ENCODE results near the gene TAF4B. TPM values are rescaled to one million over a fixed set of nuclear protein-coding genes. Genes with fewer than 3 reads are reported as not detected.

The TAF4B gene
- total RNA-seq, 1 donor from 2014 or later, result 3.7 TPM

GRCh38 chr18:26262156-26262555, 35.9 kb downstream of the TAF4B start:
- H3K27me3 ChIP-seq (ENCODE audit: control insufficient read depth in 3 of 3, insufficient read depth in 3 of 3, low read length in 3 of 3), result no peaks in the 10 kb centered on the region
- H3K27ac ChIP-seq (ENCODE audit: low read depth, low read length), result no peak overlapping the region
- no peak overlapping the region for H3K4me3 ChIP-seq (ENCODE audit: low read length in 3 of 3)
- H3K9ac ChIP-seq (ENCODE audit: low read depth in 1 of 3, low read length in 3 of 3), result no peak overlapping the region
- H3K9me3 ChIP-seq (ENCODE audit: control insufficient read depth in 3 of 3, low read length in 3 of 3), result peaks cover 0 to 4% (median 0%) of the 10 kb centered on the region in 3 donors
- H3K4me1 ChIP-seq (ENCODE audit: control insufficient read depth in 3 of 3, insufficient read depth in 3 of 3, low read length in 3 of 3), result no peaks in the 10 kb centered on the region
- no peaks in the 10 kb centered on the region for H3K36me3 ChIP-seq (ENCODE audit: control insufficient read depth in 3 of 3, insufficient read depth in 3 of 3, low read length in 3 of 3)

DNA sequence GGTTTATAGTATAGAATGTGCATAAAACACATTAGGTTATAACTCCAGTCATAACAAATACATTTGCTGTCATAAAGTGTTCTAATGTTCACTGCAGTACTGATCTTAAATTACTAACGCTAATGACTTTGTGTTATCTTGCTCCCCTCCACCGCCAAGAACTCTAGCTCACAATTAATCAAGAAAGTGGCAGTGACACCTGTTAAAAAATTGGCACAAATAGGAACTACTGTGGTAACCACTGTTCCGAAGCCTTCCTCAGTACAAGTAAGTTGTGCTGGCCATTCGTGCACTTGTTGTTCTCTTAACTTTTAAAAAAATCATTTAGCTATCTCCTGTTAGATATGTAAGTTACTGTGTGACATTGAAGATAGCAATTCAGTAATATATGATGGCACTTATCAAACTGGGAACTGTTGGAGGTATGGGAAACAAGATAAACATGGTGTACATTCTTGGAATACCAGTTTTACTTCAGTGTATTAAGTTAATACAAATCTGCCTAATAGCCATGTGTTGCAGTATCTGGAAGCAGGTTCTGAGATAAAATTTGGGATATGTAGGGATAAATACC, 41.2 kb downstream of the TAF4B start:
- Histone ChIP-seq H3K27me3 (ENCODE audit: control insufficient read depth in 3 of 3, insufficient read depth in 3 of 3, low read length in 3 of 3) (no peaks in the 10 kb centered on the region), H3K4me3 (ENCODE audit: low read length in 3 of 3) (no peak overlapping the region), H3K27ac (ENCODE audit: low read depth, low read length) (no peak overlapping the region), H3K9me3 (ENCODE audit: control insufficient read depth in 3 of 3, low read length in 3 of 3) (no peaks in the 10 kb centered on the region), H3K4me1 (ENCODE audit: control insufficient read depth in 3 of 3, insufficient read depth in 3 of 3, low read length in 3 of 3) (no peaks in the 10 kb centered on the region), H3K9ac (ENCODE audit: low read depth in 1 of 3, low read length in 3 of 3) (no peak overlapping the region), H3K36me3 (ENCODE audit: control insufficient read depth in 3 of 3, insufficient read depth in 3 of 3, low read length in 3 of 3) (peaks cover 0 to 7% (median 0%) of the 10 kb centered on the region in 3 donors)

DNA sequence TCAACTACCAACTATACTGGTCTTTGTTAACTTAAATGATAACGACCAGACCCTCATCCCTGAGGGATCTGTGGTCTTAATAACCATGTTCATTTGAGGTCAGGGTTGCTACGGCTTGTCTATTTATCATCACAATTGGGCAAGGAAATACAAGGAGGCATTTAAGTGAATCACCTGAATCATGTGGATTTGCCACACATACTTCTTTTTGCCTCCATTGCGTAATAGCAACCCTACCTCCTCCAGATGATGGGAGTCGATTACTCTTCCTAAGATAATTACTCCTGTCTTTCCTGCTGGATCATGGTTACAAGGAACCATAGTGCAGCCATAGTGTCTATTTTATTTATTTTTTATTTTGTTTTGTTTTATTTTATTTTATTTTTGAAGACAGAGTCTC, 42.2 kb downstream of the TAF4B start:
- H3K9me3 ChIP-seq (ENCODE audit: control insufficient read depth in 3 of 3, low read length in 3 of 3), result no peaks in the 10 kb centered on the region
- H3K9ac ChIP-seq (ENCODE audit: low read depth in 1 of 3, low read length in 3 of 3), result no peak overlapping the region
- H3K4me1 ChIP-seq (ENCODE audit: control insufficient read depth in 3 of 3, insufficient read depth in 3 of 3, low read length in 3 of 3), result no peaks in the 10 kb centered on the region
- H3K27ac ChIP-seq (ENCODE audit: low read depth, low read length), result no peak overlapping the region
- H3K27me3 ChIP-seq (ENCODE audit: control insufficient read depth in 3 of 3, insufficient read depth in 3 of 3, low read length in 3 of 3), result no peaks in the 10 kb centered on the region
- H3K36me3 ChIP-seq (ENCODE audit: control insufficient read depth in 3 of 3, insufficient read depth in 3 of 3, low read length in 3 of 3), result peaks cover 0 to 7% (median 0%) of the 10 kb centered on the region in 3 donors
- no peak overlapping the region for H3K4me3 ChIP-seq (ENCODE audit: low read length in 3 of 3)

GRCh38 chr18:26271917-26272549, 45.8 kb downstream of the TAF4B start:
- H3K9me3 ChIP-seq (ENCODE audit: control insufficient read depth in 3 of 3, low read length in 3 of 3), result no peaks in the 10 kb centered on the region
- H3K27me3 ChIP-seq (ENCODE audit: control insufficient read depth in 3 of 3, insufficient read depth in 3 of 3, low read length in 3 of 3), result no peaks in the 10 kb centered on the region
- no peak overlapping the region for H3K9ac ChIP-seq (ENCODE audit: low read depth in 1 of 3, low read length in 3 of 3)
- H3K4me1 ChIP-seq (ENCODE audit: control insufficient read depth in 3 of 3, insufficient read depth in 3 of 3, low read length in 3 of 3), result no peaks in the 10 kb centered on the region
- H3K4me3 ChIP-seq (ENCODE audit: low read length in 3 of 3), result no peak overlapping the region
- peaks cover 0 to 9% (median 2%) of the 10 kb centered on the region in 3 donors for H3K36me3 ChIP-seq (ENCODE audit: control insufficient read depth in 3 of 3, insufficient read depth in 3 of 3, low read length in 3 of 3)
- H3K27ac ChIP-seq (ENCODE audit: low read depth, low read length), result no peak overlapping the region

DNA sequence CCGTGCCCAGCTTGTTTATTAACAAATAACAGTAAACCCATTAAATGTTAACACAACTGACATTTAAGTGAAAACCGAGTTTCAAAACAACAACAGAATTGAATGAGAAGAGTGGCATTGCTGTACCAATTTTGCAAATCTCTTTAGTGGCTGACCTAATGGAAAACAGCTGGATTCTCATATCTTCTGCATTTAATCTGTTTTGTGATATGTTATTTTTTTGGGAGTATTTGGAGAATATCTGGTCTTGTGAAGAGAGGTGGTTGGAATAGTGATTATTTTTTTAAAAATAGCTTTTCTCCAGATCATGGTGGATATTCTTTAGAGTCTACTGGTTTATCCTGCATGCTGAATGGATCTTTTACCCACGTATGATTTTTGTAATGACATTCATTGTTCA, 51.1 kb downstream of the TAF4B start:
- H3K4me1 ChIP-seq (ENCODE audit: control insufficient read depth in 3 of 3, insufficient read depth in 3 of 3, low read length in 3 of 3), result no peaks in the 10 kb centered on the region
- H3K9ac ChIP-seq (ENCODE audit: low read depth in 1 of 3, low read length in 3 of 3), result no peak overlapping the region
- no peaks in the 10 kb centered on the region for H3K9me3 ChIP-seq (ENCODE audit: control insufficient read depth in 3 of 3, low read length in 3 of 3)
- no peak overlapping the region for H3K27ac ChIP-seq (ENCODE audit: low read depth, low read length)
- H3K4me3 ChIP-seq (ENCODE audit: low read length in 3 of 3), result no peak overlapping the region
- peaks cover 2 to 9% (median 5%) of the 10 kb centered on the region in 3 donors for H3K36me3 ChIP-seq (ENCODE audit: control insufficient read depth in 3 of 3, insufficient read depth in 3 of 3, low read length in 3 of 3)
- no peaks in the 10 kb centered on the region for H3K27me3 ChIP-seq (ENCODE audit: control insufficient read depth in 3 of 3, insufficient read depth in 3 of 3, low read length in 3 of 3)

DNA sequence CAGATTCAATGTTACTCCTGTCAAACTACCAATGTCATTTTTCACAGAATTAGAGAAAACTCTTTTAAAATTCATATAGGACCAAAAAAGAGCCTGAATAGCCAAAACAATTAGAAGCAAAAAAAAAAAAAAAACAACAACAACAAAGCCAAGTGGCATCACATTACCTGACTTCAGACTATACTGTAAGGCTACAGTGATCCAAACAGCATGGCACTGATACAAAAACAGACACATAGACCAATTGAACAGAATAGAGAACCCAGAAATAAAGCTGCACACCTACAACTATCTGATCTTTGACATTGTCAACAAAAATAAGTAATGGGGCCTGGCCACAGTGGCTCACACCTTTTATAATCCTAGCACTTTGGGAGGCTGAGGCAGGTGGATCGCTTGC, 53.2 kb downstream of the TAF4B start:
- H3K27ac ChIP-seq (ENCODE audit: low read depth, low read length), result no peak overlapping the region
- no peak overlapping the region for H3K4me3 ChIP-seq (ENCODE audit: low read length in 3 of 3)
- no peaks in the 10 kb centered on the region for H3K27me3 ChIP-seq (ENCODE audit: control insufficient read depth in 3 of 3, insufficient read depth in 3 of 3, low read length in 3 of 3)
- H3K9ac ChIP-seq (ENCODE audit: low read depth in 1 of 3, low read length in 3 of 3), result no peak overlapping the region
- H3K4me1 ChIP-seq (ENCODE audit: control insufficient read depth in 3 of 3, insufficient read depth in 3 of 3, low read length in 3 of 3), result no peaks in the 10 kb centered on the region
- H3K9me3 ChIP-seq (ENCODE audit: control insufficient read depth in 3 of 3, low read length in 3 of 3), result no peaks in the 10 kb centered on the region
- H3K36me3 ChIP-seq (ENCODE audit: control insufficient read depth in 3 of 3, insufficient read depth in 3 of 3, low read length in 3 of 3), result peaks cover 6 to 17% (median 6%) of the 10 kb centered on the region in 3 donors

- Histone ChIP-seq H3K9ac (ENCODE audit: low read depth in 1 of 3, low read length in 3 of 3) (no peak overlapping the region), H3K4me1 (ENCODE audit: control insufficient read depth in 3 of 3, insufficient read depth in 3 of 3, low read length in 3 of 3) (no peaks in the 10 kb centered on the region), H3K36me3 (ENCODE audit: control insufficient read depth in 3 of 3, insufficient read depth in 3 of 3, low read length in 3 of 3) (peaks cover 7 to 15% (median 14%) of the 10 kb centered on the region in 3 donors), H3K27me3 (ENCODE audit: control insufficient read depth in 3 of 3, insufficient read depth in 3 of 3, low read length in 3 of 3) (no peaks in the 10 kb centered on the region), H3K9me3 (ENCODE audit: control insufficient read depth in 3 of 3, low read length in 3 of 3) (no peaks in the 10 kb centered on the region), H3K4me3 (ENCODE audit: low read length in 3 of 3) (no peak overlapping the region), H3K27ac (ENCODE audit: low read depth, low read length) (no peak overlapping the region)
These were observed 59.8 kb downstream of the TAF4B start for GRCh38 chr18:26286008-26286407.

GRCh38 chr18:26287644-26288043, 61.4 kb downstream of the TAF4B start:
- Histone ChIP-seq H3K9ac (ENCODE audit: low read depth in 1 of 3, low read length in 3 of 3) (no peak overlapping the region), H3K9me3 (ENCODE audit: control insufficient read depth in 3 of 3, low read length in 3 of 3) (no peaks in the 10 kb centered on the region), H3K4me3 (ENCODE audit: low read length in 3 of 3) (no peak overlapping the region), H3K27me3 (ENCODE audit: control insufficient read depth in 3 of 3, insufficient read depth in 3 of 3, low read length in 3 of 3) (no peaks in the 10 kb centered on the region), H3K36me3 (ENCODE audit: control insufficient read depth in 3 of 3, insufficient read depth in 3 of 3, low read length in 3 of 3) (peaks cover 6 to 13% (median 12%) of the 10 kb centered on the region in 3 donors), H3K4me1 (ENCODE audit: control insufficient read depth in 3 of 3, insufficient read depth in 3 of 3, low read length in 3 of 3) (no peaks in the 10 kb centered on the region), H3K27ac (ENCODE audit: low read depth, low read length) (no peak overlapping the region)

DNA sequence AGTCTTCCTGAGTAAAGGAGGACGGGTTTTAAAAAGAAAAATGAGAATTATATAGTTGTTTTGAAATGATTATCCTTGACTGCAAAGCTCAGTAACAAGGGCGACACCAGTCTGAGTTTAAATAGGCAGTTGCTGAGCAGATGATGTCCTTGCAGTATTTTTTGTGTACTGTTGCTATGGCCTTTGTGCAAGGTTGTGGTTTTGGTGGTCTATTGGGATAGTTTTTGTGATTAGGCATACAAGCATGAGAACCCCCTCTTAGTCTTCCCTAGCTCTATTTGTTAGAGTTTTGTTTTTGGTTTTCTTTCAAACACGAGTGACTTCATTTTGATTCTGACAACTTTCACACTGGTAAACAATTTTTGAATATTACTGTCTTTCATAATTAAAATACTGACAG, 64.1 kb downstream of the TAF4B start:
- no peak overlapping the region for H3K4me3 ChIP-seq (ENCODE audit: low read length in 3 of 3)
- H3K36me3 ChIP-seq (ENCODE audit: control insufficient read depth in 3 of 3, insufficient read depth in 3 of 3, low read length in 3 of 3), result peaks cover 6 to 12% (median 7%) of the 10 kb centered on the region in 3 donors
- H3K4me1 ChIP-seq (ENCODE audit: control insufficient read depth in 3 of 3, insufficient read depth in 3 of 3, low read length in 3 of 3), result no peaks in the 10 kb centered on the region
- no peaks in the 10 kb centered on the region for H3K27me3 ChIP-seq (ENCODE audit: control insufficient read depth in 3 of 3, insufficient read depth in 3 of 3, low read length in 3 of 3)
- no peaks in the 10 kb centered on the region for H3K9me3 ChIP-seq (ENCODE audit: control insufficient read depth in 3 of 3, low read length in 3 of 3)
- H3K9ac ChIP-seq (ENCODE audit: low read depth in 1 of 3, low read length in 3 of 3), result no peak overlapping the region
- H3K27ac ChIP-seq (ENCODE audit: low read depth, low read length), result no peak overlapping the region

GRCh38 chr18:26293982-26294381, 67.7 kb downstream of the TAF4B start:
- Histone ChIP-seq H3K4me3 (ENCODE audit: low read length in 3 of 3) (no peak overlapping the region), H3K27ac (ENCODE audit: low read depth, low read length) (no peak overlapping the region), H3K27me3 (ENCODE audit: control insufficient read depth in 3 of 3, insufficient read depth in 3 of 3, low read length in 3 of 3) (no peaks in the 10 kb centered on the region)

More at GRCh38 chr18:26293982-26294381, 67.7 kb downstream of the TAF4B start:
- H3K9me3 ChIP-seq (ENCODE audit: control insufficient read depth in 3 of 3, low read length in 3 of 3), result no peaks in the 10 kb centered on the region
- no peaks in the 10 kb centered on the region for H3K4me1 ChIP-seq (ENCODE audit: control insufficient read depth in 3 of 3, insufficient read depth in 3 of 3, low read length in 3 of 3)
- H3K36me3 ChIP-seq (ENCODE audit: control insufficient read depth in 3 of 3, insufficient read depth in 3 of 3, low read length in 3 of 3), result peaks cover 0 to 2% (median 0%) of the 10 kb centered on the region in 3 donors
- no peak overlapping the region for H3K9ac ChIP-seq (ENCODE audit: low read depth in 1 of 3, low read length in 3 of 3)
